ENCODE measurements around the gene TAF4B.

Gene TAF4B

GRCh38 chr18:26405190-26405801 is 179.1 kb downstream of the TAF4B start:
- Mint-ChIP-seq H3K27me3 (no peaks in the 10 kb centered on the region), H3K4me1 (ENCODE audit: low read depth) (no peaks in the 10 kb centered on the region), H3K27ac (no peak overlapping the region), H3K36me3 (ENCODE audit: low read depth) (no peaks in the 10 kb centered on the region), H3K9me3 (no peaks in the 10 kb centered on the region), H3K4me3 (no peak overlapping the region)
- no peak for DNase-seq

- no peaks in the 10 kb centered on the region for H3K9me3 Mint-ChIP-seq
- no peaks in the 10 kb centered on the region for H3K36me3 Mint-ChIP-seq (ENCODE audit: low read depth)
- no peaks in the 10 kb centered on the region for H3K4me1 Mint-ChIP-seq (ENCODE audit: low read depth)
- no peak overlapping the region for H3K4me3 Mint-ChIP-seq
- H3K27ac Mint-ChIP-seq, result no peak overlapping the region
- no peaks in the 10 kb centered on the region for H3K27me3 Mint-ChIP-seq
- no peak for DNase-seq
Observed at GRCh38 chr18:26406324-26406723, 180.1 kb downstream of the TAF4B start.

GRCh38 chr18:26406854-26407517 is 180.7 kb downstream of the TAF4B start:
- DNase-seq, result no peak
- Mint-ChIP-seq H3K36me3 (ENCODE audit: low read depth) (no peaks in the 10 kb centered on the region), H3K9me3 (no peaks in the 10 kb centered on the region), H3K4me3 (no peak overlapping the region), H3K4me1 (ENCODE audit: low read depth) (no peaks in the 10 kb centered on the region), H3K27ac (no peak overlapping the region), H3K27me3 (no peaks in the 10 kb centered on the region)

GRCh38 chr18:26407736-26408601 is 181.7 kb downstream of the TAF4B start:
- H3K4me1 Mint-ChIP-seq (ENCODE audit: low read depth), result no peaks in the 10 kb centered on the region
- no peak for DNase-seq
- no peak overlapping the region for H3K27ac Mint-ChIP-seq
- no peak overlapping the region for H3K4me3 Mint-ChIP-seq
- no peaks in the 10 kb centered on the region for H3K9me3 Mint-ChIP-seq
- H3K27me3 Mint-ChIP-seq, result no peaks in the 10 kb centered on the region
- H3K36me3 Mint-ChIP-seq (ENCODE audit: low read depth), result no peaks in the 10 kb centered on the region

- no peaks in the 10 kb centered on the region for H3K4me1 Mint-ChIP-seq (ENCODE audit: low read depth)
Observed at GRCh38 chr18:26409091-26409490, 182.8 kb downstream of the TAF4B start.

GRCh38 chr18:26414901-26415440 is 188.7 kb downstream of the TAF4B start:
- no peaks in the 10 kb centered on the region for H3K36me3 Mint-ChIP-seq (ENCODE audit: low read depth)

More at GRCh38 chr18:26409091-26409490, 182.8 kb downstream of the TAF4B start:
- H3K27me3 Mint-ChIP-seq, result no peaks in the 10 kb centered on the region
- H3K36me3 Mint-ChIP-seq (ENCODE audit: low read depth), result no peaks in the 10 kb centered on the region
- no peak for DNase-seq
- no peak overlapping the region for H3K27ac Mint-ChIP-seq
- no peak overlapping the region for H3K4me3 Mint-ChIP-seq
- H3K9me3 Mint-ChIP-seq, result no peaks in the 10 kb centered on the region

GRCh38 chr18:26415631-26416030 is 189.4 kb downstream of the TAF4B start:
- no peak overlapping the region for H3K27ac Mint-ChIP-seq
- no peak for DNase-seq
- no peaks in the 10 kb centered on the region for H3K27me3 Mint-ChIP-seq
- H3K4me1 Mint-ChIP-seq (ENCODE audit: low read depth), result no peaks in the 10 kb centered on the region
- H3K36me3 Mint-ChIP-seq (ENCODE audit: low read depth), result no peaks in the 10 kb centered on the region
- no peaks in the 10 kb centered on the region for H3K9me3 Mint-ChIP-seq
- no peak overlapping the region for H3K4me3 Mint-ChIP-seq

More at GRCh38 chr18:26414901-26415440, 188.7 kb downstream of the TAF4B start:
- DNase-seq, result no peak
- Mint-ChIP-seq H3K4me1 (ENCODE audit: low read depth) (no peaks in the 10 kb centered on the region), H3K27me3 (no peaks in the 10 kb centered on the region), H3K27ac (no peak overlapping the region), H3K9me3 (no peaks in the 10 kb centered on the region), H3K4me3 (no peak overlapping the region)

- Mint-ChIP-seq H3K4me3 (no peak overlapping the region), H3K36me3 (ENCODE audit: low read depth) (no peaks in the 10 kb centered on the region), H3K27me3 (no peaks in the 10 kb centered on the region), H3K4me1 (ENCODE audit: low read depth) (no peaks in the 10 kb centered on the region), H3K27ac (no peak overlapping the region), H3K9me3 (no peaks in the 10 kb centered on the region)
- no peak for DNase-seq
Observed at GRCh38 chr18:26416652-26417150, 190.5 kb downstream of the TAF4B start.

GRCh38 chr18:26417190-26417589 is 190.9 kb downstream of the TAF4B start:
- no peaks in the 10 kb centered on the region for H3K36me3 Mint-ChIP-seq (ENCODE audit: low read depth)
- H3K9me3 Mint-ChIP-seq, result no peaks in the 10 kb centered on the region
- no peaks in the 10 kb centered on the region for H3K27me3 Mint-ChIP-seq
- H3K4me1 Mint-ChIP-seq (ENCODE audit: low read depth), result no peaks in the 10 kb centered on the region
- no peak overlapping the region for H3K4me3 Mint-ChIP-seq
- DNase-seq, result no peak
- H3K27ac Mint-ChIP-seq, result no peak overlapping the region

- H3K9me3 Mint-ChIP-seq, result no peaks in the 10 kb centered on the region
- H3K4me1 Mint-ChIP-seq (ENCODE audit: low read depth), result no peaks in the 10 kb centered on the region
- no peak for DNase-seq
- H3K27me3 Mint-ChIP-seq, result no peaks in the 10 kb centered on the region
- H3K27ac Mint-ChIP-seq, result no peak overlapping the region
- H3K36me3 Mint-ChIP-seq (ENCODE audit: low read depth), result no peaks in the 10 kb centered on the region
- no peak overlapping the region for H3K4me3 Mint-ChIP-seq
Observed at GRCh38 chr18:26418225-26418624, 192.0 kb downstream of the TAF4B start.

- Mint-ChIP-seq H3K4me1 (ENCODE audit: low read depth) (no peaks in the 10 kb centered on the region), H3K36me3 (ENCODE audit: low read depth) (no peaks in the 10 kb centered on the region), H3K9me3 (no peaks in the 10 kb centered on the region), H3K27me3 (no peaks in the 10 kb centered on the region), H3K4me3 (no peak overlapping the region), H3K27ac (no peak overlapping the region)
- no peak for DNase-seq
Observed at GRCh38 chr18:26419746-26420145, 193.5 kb downstream of the TAF4B start.

GRCh38 chr18:26421503-26421902 is 195.3 kb downstream of the TAF4B start:
- H3K27ac Mint-ChIP-seq, result no peak overlapping the region
- H3K9me3 Mint-ChIP-seq, result no peaks in the 10 kb centered on the region
- no peaks in the 10 kb centered on the region for H3K36me3 Mint-ChIP-seq (ENCODE audit: low read depth)
- H3K27me3 Mint-ChIP-seq, result no peaks in the 10 kb centered on the region
- H3K4me1 Mint-ChIP-seq (ENCODE audit: low read depth), result no peaks in the 10 kb centered on the region
- H3K4me3 Mint-ChIP-seq, result no peak overlapping the region
- no peak for DNase-seq

GRCh38 chr18:26421931-26422330 is 195.7 kb downstream of the TAF4B start:
- no peaks in the 10 kb centered on the region for H3K9me3 Mint-ChIP-seq
- no peak overlapping the region for H3K27ac Mint-ChIP-seq
- no peaks in the 10 kb centered on the region for H3K36me3 Mint-ChIP-seq (ENCODE audit: low read depth)
- H3K4me3 Mint-ChIP-seq, result no peak overlapping the region
- no peaks in the 10 kb centered on the region for H3K27me3 Mint-ChIP-seq
- no peak for DNase-seq
- H3K4me1 Mint-ChIP-seq (ENCODE audit: low read depth), result no peaks in the 10 kb centered on the region

GRCh38 chr18:26422472-26423162 is 196.4 kb downstream of the TAF4B start:
- H3K4me1 Mint-ChIP-seq (ENCODE audit: low read depth), result no peaks in the 10 kb centered on the region
- no peaks in the 10 kb centered on the region for H3K36me3 Mint-ChIP-seq (ENCODE audit: low read depth)
- no peak for DNase-seq
- H3K9me3 Mint-ChIP-seq, result no peaks in the 10 kb centered on the region
- no peak overlapping the region for H3K4me3 Mint-ChIP-seq
- no peaks in the 10 kb centered on the region for H3K27me3 Mint-ChIP-seq
- H3K27ac Mint-ChIP-seq, result no peak overlapping the region

Data from activated T-cell treated with anti-CD3 and anti-CD28 coated beads, Interleukin-2, amount 50 U/mL, for 24 hours (primary cell).